SK-N-SH treated with all-trans-retinoic acid at 6 μM for 48 hours (cell line): ENCODE data around the gene CYLD.

Experiments used
- ATAC-seq: fragments of 200-7000 bp; cut with Tn5 transposase; 3 replicates; pipeline ENCODE4 v1.9.1; 2020; ENCODE audit warnings: mild to moderate bottlenecking, moderate library complexity
- ARNTL ChIP-seq: fragments of 450-650 bp; formaldehyde crosslinking; IDR thresholded peaks from 2 replicates; pipeline ENCODE4 v1.5.0; 2020; ENCODE audit warnings: low read depth, mild to moderate bottlenecking, moderate library complexity, borderline replicate concordance
- BACH2 ChIP-seq: fragments of 250-450 bp; sonication (Bioruptor Pico); IDR thresholded peaks from 2 replicates; pipeline ENCODE4 v1.9.0; 2021; ENCODE audit warnings: mild to moderate bottlenecking, borderline replicate concordance
- CREB5 ChIP-seq: fragments of 250-450 bp; sonication (Bioruptor Pico); IDR thresholded peaks from 2 replicates; pipeline ENCODE4 v1.5.1; 2020; ENCODE audit warnings: low read depth, mild to moderate bottlenecking, moderate library complexity
- CSDC2 ChIP-seq: fragments of 250-450 bp; sonication (Bioruptor Pico); IDR thresholded peaks from 2 replicates; pipeline ENCODE4 v1.5.0; 2020; ENCODE audit warnings: mild to moderate bottlenecking, moderate library complexity
- CSRNP3 ChIP-seq: fragments of 250-450 bp; sonication (Bioruptor Pico); IDR thresholded peaks from 2 replicates; pipeline ENCODE4 v1.5.1; 2021; ENCODE audit warnings: mild to moderate bottlenecking, moderate library complexity
- ESRRG ChIP-seq: fragments of 250-450 bp; sonication (Bioruptor Pico); IDR thresholded peaks from 2 replicates; pipeline ENCODE4 v1.6.1; 2021; ENCODE audit warnings: mild to moderate bottlenecking
- ISL1 ChIP-seq: fragments of 250-450 bp; sonication (Bioruptor Pico); IDR thresholded peaks from 2 replicates; pipeline ENCODE4 v2.1.2; 2022; ENCODE audit warnings: mild to moderate bottlenecking, moderate library complexity
- OSR1 ChIP-seq: fragments of 250-450 bp; sonication (Bioruptor Pico); IDR thresholded peaks from 2 replicates; pipeline ENCODE4 v1.8.0; 2022; ENCODE audit warnings: moderate library complexity, mild to moderate bottlenecking, inconsistent platforms
- POU6F1 ChIP-seq: fragments of 250-450 bp; sonication (Bioruptor Pico); IDR thresholded peaks from 2 replicates; pipeline ENCODE4 v1.8.0; 2021; ENCODE audit warnings: low read depth, mild to moderate bottlenecking, moderate library complexity, borderline replicate concordance
- RARB ChIP-seq: fragments of 250-450 bp; sonication (Bioruptor Pico); IDR thresholded peaks from 2 replicates; pipeline ENCODE4 v1.8.0; 2021; ENCODE audit warnings: mild to moderate bottlenecking, moderate library complexity
- SNAI2 ChIP-seq: fragments of 250-450 bp; sonication (Bioruptor Pico); IDR thresholded peaks from 2 replicates; pipeline ENCODE4 v1.5.0; 2020; ENCODE audit warnings: mild to moderate bottlenecking, moderate library complexity
- TCF4 ChIP-seq: fragments of 250-450 bp; sonication (Bioruptor Pico); IDR thresholded peaks from 2 replicates; pipeline ENCODE4 v1.8.0; 2021; ENCODE audit warnings: mild to moderate bottlenecking, moderate library complexity, borderline replicate concordance
- TOX ChIP-seq: fragments of 250-450 bp; sonication (Bioruptor Pico); IDR thresholded peaks from 2 replicates; pipeline ENCODE4 v1.8.0; 2021; ENCODE audit warnings: mild to moderate bottlenecking, moderate library complexity, borderline replicate concordance
- TSHZ2 ChIP-seq: fragments of 250-450 bp; sonication (Bioruptor Pico); IDR thresholded peaks from 2 replicates; pipeline ENCODE4 v1.5.0; 2020; ENCODE audit warnings: mild to moderate bottlenecking, moderate library complexity
- ZC3H10 ChIP-seq: fragments of 250-450 bp; sonication (Bioruptor Pico); IDR thresholded peaks from 2 replicates; pipeline ENCODE4 v1.5.1; 2021; ENCODE audit warnings: mild to moderate bottlenecking, moderate library complexity
- ZFP3 ChIP-seq: fragments of 250-450 bp; sonication (Bioruptor Pico); IDR thresholded peaks from 2 replicates; pipeline ENCODE4 v1.5.0; 2020; ENCODE audit warnings: mild to moderate bottlenecking, moderate library complexity
- ZFP30 ChIP-seq: fragments of 450-650 bp; formaldehyde crosslinking; IDR thresholded peaks from 2 replicates; pipeline ENCODE4 v1.5.0; 2022; ENCODE audit warnings: mild to moderate bottlenecking, moderate library complexity
- ZNF565 ChIP-seq: fragments of 450-650 bp; formaldehyde crosslinking; conservative IDR thresholded peaks from 2 replicates; pipeline ENCODE4 v1.5.0; 2020; ENCODE audit warnings: low read depth, mild to moderate bottlenecking, moderate library complexity
- ZNF70 ChIP-seq: fragments of 450-650 bp; formaldehyde crosslinking; IDR thresholded peaks from 2 replicates; pipeline ENCODE4 v1.5.0; 2020; ENCODE audit warnings: mild to moderate bottlenecking, moderate library complexity
- ZNF8 ChIP-seq: fragments of 450-650 bp; formaldehyde crosslinking; IDR thresholded peaks from 2 replicates; pipeline ENCODE4 v1.5.0; 2020; ENCODE audit warnings: mild to moderate bottlenecking, moderate library complexity

The CYLD gene

GRCh38 chr16:50815382-50815781 lies 73.5 kb downstream of the CYLD start:
- ATAC-seq = no peak
- TF ChIP-seq CREB5 (CRISPR knock-in tag) = no peak
- no peak for TF ChIP-seq BACH2
- TF ChIP-seq ZNF70 (CRISPR knock-in tag) = no peak
- no peak for TF ChIP-seq ZFP3
- TF ChIP-seq ZNF565 (CRISPR knock-in tag) = no peak
- no peak for TF ChIP-seq OSR1 (CRISPR knock-in tag)
- no peak for TF ChIP-seq ZC3H10 (CRISPR knock-in tag)
- no peak for TF ChIP-seq ZNF8 (CRISPR knock-in tag)
- TF ChIP-seq TCF4 (CRISPR knock-in tag) = no peak
- TF ChIP-seq CSDC2 = no peak
- no peak for TF ChIP-seq ARNTL (CRISPR knock-in tag)
- no peak for TF ChIP-seq CSRNP3 (CRISPR knock-in tag)
- TF ChIP-seq TOX (CRISPR knock-in tag) = no peak
- no peak for TF ChIP-seq ISL1 (CRISPR knock-in tag)
- TF ChIP-seq TSHZ2 (CRISPR knock-in tag) = no peak
- no peak for TF ChIP-seq RARB (CRISPR knock-in tag)
- no peak for TF ChIP-seq ZFP30 (CRISPR knock-in tag)
- no peak for TF ChIP-seq POU6F1
- TF ChIP-seq ESRRG (CRISPR knock-in tag) = no peak
- TF ChIP-seq, all 23 proteins: peak for 0

- TF ChIP-seq ZNF565 (CRISPR knock-in tag) = no peak
- TF ChIP-seq RARB (CRISPR knock-in tag) = no peak
- no peak for TF ChIP-seq SNAI2 (CRISPR knock-in tag)
- no peak for TF ChIP-seq TSHZ2 (CRISPR knock-in tag)
- no peak for TF ChIP-seq POU6F1
- TF ChIP-seq TCF4 (CRISPR knock-in tag) = no peak
- TF ChIP-seq ZFP3 = no peak
- TF ChIP-seq CREB5 (CRISPR knock-in tag) = no peak
- no peak for ATAC-seq
Observed at GRCh38 chr16:50816901-50817555, 75.1 kb downstream of the CYLD start.
